NOMO-1 treated with DMSO at 0.1 percent for 48 hours (cell line): ENCODE data around the gene MACO1.
"Not testable (repeated sequence)": the region's sequence is repeated elsewhere in the genome, so short reads cannot be mapped to it uniquely, and the experiment has no call there.

Source experiments
- DNase-seq: peaks from one replicate; lab custom pipeline; 2025; ENCODE audit not compliant: unreplicated experiment; lab: John Stamatoyannopoulos, UW

MACO1 gene

DNA sequence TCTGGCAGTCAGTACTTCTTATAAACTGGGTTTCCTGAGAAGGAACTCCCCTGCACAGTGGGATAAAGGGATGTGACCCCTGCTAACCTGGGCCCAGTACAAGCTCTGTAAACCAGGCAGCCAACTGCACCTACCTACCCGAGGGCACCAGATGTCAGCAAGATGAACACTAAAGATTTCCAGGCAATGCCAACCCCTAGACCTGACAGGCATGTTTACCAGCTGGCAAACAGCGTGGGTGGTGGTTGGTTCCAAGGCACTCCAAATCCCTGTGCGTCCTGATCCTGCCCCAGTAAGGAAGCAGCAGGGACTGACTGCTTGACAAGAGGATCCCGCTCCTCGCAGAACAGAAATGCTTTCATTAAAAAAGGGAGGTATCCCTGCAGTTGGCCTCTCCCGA lies 7.5 kb upstream of the MACO1 start:
- DNase-seq, result not testable (repeated sequence)

DNA sequence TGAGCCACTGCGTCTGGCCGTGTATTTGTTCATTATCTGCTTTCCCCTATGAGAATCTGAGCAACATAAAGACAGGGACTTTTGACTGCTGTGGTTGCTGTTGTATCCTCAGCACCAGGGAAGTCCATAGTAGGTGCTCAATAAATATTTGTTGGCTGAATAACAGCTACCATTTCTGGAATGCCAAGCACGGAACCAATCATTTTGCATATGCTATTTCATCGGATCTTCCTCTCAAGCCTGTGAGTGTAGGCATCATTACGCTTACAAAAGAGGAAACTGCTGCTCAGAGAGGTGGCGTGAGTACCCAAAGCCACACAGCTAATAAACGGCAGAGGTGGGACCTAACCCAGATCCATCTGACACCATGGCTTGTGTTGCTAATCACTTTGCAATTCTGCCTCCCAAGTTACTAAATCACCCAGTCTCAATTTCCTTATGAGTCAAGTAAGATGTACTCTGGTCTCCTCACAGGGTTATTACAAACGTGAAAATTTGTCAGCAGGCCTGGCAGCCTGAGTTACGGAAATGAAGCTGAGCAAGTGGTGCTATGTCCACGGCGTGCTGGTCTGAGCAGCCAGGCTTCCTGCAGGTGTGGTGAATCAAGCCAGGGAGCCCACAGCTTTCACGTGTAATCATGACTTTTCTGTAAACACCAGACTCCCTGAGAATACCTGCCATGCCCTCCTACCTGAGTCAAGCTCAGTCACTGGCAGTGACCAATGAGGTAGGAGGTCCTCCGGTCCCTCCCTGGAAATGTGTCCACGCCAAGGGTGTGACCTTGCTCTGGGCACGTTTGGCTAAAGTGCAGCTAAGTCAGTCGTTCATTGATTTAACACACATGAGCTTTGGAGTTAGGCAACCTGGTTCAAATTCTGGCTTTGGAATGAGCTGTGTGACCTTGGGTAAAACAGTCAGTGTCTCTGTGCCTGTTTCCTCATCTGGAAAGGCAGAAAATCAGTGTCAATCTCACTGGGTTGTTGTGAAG lies 5.3 kb upstream of the MACO1 start:
- DNase-seq, result peak; percentile 20

DNA sequence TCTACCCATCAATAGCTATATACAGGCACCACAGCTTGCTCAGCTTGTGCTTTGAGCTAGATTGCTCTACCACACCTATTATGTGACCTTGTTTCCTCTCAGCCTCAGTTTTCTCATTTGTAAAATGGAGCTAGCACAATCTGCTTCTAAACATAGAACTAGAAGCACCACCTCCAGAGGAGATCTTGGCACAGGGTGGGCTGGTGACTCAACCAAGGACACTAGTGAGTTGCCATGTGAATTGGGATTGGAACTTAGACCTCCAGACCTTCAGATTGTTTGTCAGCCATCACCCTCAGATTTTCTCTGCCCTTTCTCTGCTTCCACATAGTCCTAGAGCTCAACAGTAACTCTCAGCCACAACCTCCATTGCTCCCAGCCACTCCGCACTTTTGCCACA lies 3.0 kb upstream of the MACO1 start:
- DNase-seq, result no peak

DNA sequence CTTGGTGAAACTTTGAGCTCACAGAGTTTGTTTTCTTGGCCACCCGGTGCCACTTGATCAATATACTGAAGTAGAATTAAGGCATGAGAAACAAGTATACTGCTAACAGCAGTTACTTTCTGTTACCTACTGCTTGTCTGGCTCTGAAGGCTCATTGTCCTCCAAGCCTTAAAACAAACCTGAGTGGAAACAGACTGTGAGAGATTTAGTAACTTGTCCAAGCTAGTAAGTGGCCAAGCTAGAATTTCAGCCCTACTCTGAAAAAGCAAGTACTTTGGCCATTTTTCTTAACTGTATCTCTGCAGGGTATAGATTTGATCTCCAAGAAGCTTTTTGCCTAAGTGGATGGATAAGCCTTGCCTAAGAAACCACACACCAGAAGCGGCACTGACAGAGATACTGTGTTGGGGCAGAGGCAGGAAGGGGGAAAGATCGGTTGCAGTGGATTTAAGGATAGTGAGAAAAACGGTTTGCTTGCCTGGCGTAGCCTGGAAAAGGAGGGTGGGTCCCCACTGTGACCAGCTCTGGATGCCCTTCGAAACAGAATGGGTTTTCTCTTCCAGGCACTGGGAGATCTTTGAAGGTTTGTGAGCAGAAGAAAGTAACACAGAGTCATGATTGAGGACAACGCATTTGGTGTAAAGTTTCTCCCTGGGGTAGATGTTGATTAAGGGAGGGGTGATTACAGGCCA lies 2.1 kb upstream of the MACO1 start:
- DNase-seq, result no peak

DNA sequence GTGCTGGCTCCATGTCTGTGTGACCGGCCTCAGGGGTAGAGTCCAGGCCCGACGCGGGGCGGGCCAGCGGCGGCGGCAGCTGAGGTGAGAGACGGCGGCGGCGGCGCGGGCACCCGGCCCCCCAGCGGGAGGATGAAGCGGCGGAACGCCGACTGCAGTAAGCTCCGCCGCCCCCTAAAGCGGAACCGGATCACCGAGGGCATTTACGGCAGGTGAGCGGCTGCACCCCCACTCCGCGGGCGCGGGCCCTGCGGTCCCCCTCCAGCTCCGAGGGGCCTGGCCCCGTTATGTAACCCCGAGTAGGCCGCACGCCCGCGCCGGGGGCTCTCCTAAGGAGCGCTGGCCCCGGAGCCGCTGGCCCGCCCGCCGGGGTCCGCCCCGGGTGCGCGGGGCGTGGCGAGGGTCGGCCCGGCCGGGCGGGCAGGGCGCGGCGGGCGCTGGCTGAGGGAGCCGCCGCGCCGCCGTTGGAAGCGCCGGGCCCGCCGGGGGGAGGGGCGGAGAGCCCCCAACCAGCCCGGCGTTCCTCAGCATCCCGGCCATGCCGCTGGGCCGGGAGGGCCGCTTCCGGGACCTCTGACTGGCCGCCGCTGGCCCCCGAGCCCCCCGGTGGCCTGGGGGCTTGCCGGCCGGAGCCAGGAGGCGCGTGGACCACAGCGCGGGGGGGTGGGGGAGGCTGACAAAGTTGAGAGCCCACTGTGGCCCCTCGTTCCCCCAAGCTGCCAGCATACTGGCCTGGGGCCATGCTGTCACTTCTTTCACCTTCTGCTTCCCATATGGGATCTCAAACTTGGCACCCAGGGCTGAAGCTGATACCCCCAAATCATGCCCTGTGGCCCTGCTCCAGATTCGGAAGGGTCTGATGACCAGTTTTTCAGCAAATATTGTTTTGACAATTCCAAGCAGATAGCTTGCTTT lies 527 bp downstream of the MACO1 start:
- peak; percentile 66 for DNase-seq

DNA sequence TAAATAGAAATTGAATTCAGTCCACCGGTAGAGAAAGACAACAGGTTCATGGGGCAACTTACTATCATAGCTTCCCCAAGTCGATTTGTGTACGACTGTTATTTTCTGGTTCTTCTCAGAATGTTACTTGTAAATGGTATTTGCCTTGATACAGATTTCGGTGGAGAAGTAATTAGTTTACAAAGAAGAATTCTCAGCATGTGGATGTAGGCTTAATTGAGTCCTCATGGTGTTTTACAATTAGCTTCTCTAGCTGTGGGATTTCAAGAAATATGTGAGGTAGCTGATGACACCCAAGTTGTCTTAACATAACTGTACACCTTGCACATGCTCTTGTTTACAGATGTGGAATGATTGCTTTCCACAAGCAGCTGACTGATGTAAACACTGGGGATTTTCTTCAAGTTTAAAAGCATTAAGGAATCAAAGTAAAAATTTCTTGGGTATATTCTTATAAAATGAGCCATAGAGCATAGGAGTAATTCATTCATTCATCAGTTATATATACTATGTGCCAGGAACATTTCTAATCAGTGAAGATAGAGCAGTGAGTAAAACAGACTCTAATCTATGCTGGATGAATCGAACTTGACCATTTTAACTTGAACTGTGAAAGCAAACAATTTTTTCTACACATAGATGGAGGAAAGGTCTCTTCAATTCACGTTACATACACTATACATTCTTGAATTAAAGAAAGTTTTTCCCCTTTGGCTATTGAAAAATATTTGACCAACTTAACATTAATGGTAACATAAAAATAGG lies 1.4 kb downstream of the MACO1 start:
- no peak for DNase-seq

DNA sequence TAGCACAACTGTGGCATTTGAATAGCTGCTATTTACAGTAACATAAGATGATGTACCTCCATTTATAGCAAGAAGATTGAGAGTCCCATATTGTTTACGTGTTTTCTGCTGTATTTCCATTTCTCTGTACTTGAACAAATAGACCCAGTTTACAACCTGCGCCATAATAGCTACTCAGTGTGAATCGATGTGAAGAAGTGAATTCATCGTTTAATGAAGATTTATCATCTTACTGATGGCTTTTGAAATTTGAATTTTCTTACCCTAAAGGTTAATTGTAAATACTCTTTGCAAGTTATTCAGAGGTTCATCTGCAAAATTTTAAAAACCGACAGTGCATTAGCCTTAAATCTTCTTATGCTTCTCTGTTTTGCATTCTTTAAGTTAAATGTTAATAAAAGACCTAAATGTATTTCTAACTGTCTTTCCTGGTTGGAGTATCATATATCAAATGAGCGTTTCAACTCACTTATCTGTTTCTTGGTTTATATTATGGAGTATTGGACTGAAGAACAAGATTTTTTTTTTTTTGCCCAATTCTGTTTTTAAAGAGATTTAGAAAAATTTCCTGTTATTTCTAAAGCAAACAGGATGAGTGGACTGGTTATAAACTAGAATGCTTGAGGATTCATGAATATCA lies 2.2 kb downstream of the MACO1 start:
- DNase-seq, result no peak

DNA sequence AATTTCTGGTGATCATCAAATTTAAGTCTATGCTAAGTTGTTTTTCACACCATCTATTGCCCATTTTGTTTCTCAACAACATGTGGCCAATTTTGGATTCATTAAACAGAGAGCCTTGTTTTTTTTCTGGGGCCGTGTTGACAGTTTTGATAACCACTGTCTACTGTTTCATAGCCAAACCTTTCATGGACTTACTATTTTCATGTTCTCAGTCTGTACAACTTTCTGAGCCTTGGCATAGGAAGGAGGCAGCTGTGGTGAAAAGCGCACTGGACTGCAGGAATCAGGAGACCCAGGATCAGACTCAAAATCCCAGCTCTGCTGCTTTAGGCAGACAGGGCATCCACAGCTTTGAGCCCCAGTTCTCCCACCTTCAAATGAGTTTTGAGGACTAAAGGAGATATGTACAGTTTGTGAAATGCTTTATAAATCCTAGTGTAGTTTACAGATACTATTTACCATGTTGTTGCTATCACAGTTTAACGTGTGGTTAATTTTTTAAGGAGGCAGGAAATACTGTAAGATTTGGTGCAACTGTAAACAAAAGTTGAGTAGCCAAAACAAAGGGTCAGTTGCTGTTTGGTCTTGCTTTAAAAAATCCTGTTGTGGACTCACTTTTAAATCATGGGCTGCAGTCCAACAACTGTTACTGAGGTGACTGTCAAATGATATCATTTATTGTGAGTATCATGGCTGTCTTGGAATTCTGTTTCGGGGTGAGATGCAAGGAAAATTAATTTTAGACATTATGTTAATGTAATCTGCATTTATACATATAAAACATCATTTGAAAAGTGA lies 2.9 kb downstream of the MACO1 start:
- no peak for DNase-seq

DNA sequence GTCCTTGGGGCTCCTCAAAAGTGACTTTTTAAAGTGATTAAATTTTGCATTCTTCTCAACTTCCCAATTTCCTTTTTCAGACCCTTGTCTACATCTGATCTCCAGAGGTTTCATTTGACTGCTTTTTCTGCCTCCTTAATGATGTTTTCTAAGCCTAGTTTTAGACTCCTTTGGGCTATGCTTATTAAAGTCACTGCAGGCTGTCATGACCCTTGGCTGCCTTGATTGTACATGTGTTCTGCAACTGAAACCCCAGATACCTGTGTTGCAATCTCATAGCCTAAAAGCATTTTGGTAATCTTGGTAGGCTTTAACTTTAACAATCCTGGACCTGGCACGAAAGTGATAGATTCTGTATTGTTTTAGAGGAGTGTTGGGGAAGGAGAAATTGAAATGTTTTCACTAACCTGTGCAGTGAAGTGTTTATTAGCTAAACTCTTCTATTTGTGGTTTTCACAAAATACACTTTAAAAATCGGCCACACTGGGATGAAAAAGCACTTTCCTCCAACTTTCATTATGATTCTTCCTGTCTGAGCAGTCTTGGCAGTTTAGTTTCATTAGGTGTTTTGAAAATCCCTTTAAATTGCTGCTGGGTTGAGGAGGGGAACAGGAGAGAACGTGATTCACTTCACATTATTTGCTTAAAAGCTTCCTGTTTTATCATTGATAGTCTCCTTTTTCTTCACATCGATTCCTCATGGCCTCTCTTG lies 4.9 kb downstream of the MACO1 start:
- DNase-seq, result peak; percentile 58

DNA sequence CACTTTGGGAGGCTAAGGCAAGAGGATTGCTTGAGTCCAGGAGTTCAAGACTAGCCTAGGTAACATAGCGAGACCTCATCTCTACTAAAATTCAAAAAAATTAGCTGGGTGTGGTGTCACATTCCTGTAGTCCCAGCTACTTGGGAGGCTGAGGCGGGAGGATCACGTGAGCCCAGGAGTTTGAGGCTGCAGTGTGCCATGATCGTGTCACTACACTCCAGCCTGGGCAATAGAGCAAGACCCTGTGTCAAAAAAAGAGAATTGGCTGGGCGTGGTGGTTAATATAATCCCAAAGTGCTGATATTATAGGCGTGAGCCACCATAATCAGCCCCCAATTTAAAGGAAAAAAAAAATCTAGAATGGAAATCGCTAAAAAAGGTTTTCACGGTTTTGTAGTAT lies 7.0 kb downstream of the MACO1 start:
- DNase-seq, result no peak

DNA sequence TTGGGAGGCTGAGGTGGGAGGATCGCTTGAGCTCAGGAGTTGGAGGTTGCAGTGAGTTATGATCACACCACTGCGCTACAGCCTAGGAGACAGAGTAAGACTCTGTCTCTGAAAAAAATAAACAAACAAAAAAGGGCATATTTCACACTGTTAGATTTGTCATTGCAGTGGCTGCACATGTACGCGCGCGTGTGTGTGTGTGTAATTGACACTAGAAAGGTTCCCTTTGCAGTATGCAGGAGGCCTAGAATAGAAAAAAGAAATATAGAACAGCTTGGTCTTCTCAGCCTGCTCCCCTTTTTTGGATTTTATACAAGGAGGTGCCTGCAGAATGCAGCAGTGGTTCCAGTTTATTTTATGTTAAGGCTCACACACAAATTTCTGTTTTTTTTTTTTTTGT lies 8.6 kb downstream of the MACO1 start:
- no peak for DNase-seq

DNA sequence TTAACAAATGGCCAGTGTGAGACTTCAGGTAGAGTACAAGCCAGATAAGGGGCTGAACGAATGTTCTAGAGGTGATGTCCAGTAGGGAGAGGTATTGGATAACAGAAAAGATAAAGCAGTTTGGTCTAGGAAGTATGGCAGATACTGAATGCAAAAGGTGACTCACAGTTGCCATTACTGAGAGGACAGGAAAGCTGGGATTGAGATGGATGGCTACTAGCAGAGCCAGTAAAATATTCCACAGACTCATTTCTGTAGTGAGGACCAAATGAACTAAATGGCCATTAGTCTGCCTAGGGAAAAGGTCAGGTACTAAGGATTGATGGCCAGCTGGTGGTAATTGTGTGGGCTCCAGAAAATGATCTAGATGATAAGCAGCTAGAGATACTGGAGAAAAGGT lies 11.5 kb downstream of the MACO1 start:
- DNase-seq, result no peak

DNA sequence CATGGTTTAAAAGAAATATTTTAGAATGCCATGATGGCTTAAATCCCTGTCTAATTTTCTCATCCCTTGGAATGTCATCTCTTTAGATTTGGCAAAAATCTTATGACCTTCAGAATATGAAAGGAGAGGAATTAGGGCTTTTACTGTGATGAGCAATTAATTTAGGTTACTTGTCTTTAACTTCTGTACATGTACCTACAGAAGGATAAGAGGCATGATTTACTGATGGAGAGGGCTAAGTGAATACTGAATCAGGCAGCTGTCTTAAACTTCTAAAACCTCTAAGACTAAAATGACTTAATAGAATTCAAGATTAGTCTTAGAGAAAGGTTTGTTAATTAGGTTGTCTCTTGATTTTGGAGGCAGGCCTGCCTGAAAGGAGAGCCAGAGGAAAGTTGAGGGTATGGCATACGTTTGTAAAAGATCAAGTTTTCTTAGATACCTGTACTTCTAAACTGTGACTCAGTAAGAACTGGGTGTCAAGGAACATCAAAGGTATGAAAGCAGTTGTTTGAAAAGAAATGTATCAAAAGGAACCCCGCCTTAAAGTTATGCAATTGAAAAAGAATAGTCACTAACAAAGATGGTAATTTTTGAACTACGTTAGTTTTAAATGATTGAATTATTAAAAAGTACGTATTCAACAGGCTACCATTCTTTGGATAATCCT lies 12.5 kb downstream of the MACO1 start:
- no peak for DNase-seq

DNA sequence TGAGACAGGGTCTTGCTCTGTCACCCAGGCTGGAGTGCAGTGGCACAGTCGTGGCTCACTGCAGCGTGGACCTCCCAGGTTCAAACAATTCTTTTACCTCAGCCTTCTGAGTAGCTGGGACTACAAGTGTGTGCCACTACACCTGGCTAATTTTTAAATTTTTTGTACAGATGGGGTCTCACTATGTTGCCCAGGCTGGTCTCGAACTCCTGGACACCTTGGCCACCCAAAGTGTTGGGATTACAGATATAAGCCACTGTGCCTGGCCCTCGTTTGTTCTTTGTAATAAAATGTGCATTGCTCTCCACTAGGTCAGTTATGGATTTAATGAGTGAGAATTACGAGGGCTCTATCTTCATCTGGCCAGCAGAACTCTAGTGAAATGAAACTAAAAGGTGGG lies 13.9 kb downstream of the MACO1 start:
- not testable (repeated sequence) for DNase-seq

DNA sequence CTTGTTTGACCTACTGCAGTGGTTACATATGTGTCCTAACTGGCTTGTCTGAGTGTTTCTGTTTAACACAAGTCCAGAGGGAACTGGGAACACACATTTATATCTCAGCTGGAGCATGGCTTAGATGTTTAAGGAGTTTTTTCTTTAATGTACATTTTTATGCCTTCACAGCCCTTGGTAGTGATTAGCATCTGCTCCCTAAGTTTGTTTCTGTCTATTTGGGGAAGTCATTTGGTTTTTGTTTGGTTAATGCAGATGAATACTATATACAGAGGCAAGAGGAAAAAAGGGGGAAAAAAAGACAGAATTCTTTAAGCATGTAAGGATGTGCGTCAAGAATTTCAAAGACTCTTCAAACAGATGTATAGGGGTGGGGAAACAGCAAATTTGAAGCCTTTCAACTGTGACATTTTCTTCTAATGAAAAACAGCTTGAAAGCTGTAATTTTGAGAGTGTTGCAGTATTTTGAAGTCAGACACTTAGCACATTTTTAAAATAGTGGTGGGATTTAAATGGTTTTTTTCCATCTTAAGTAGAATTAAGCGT lies 15.4 kb downstream of the MACO1 start:
- no peak for DNase-seq

DNA sequence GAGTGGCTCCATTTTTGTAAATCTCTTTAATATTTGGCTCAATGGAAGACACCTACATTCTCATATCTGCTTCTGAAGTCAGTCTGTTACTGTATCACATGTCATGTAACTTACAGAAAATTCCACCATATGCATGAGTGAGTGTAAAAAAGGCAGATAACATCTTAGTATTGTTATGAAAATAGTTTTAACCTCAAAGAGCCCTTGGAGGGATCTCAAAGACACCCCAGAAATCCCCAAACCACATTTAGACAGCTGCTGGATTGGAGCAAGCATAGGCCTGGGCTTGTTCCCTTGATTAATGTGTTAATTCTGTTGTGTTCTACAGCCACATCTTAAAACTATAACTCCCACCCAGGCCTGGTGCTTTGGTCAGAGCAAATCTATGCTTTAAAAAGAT lies 16.9 kb downstream of the MACO1 start:
- DNase-seq, result no peak

DNA sequence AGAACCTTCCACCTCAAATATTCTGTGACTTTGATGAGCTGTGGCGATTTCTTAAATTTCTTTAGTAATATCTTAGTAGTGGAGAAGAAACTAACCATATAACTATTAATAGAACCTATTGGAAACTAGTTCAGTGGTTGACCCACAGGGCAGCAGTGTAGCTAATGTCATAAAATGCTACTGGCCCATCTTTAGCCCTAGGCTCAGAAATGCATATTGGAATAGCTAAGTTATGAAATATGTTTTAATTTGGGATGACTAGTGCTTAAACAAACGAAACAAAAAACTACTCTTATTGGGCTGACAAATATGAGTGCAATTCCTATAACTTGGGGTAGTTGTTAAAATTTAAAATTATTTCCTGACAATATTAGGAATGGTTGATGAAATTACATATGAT lies 20.2 kb downstream of the MACO1 start:
- no peak for DNase-seq

DNA sequence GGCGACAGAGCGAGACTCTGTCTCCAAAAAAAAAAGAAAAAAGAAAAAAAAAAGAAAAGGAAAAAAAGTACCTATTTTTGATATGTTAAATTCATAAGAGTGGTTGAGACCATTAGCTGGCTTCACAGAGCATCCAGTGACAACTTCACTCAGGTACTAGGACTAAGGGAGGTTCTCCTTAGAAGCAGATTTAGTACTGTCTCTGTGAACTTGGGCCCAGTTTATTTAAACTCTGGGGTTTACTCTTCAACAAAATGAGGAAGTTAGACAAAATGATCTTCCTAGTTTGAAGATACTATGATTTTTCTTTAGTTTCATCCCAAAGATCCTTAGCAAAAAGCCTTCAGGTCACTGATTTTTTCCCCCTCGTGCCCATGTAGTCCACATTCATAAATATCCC lies 21.2 kb downstream of the MACO1 start:
- peak; percentile 36 for DNase-seq
